ENCODE results near the gene EOMES.
"Not testable (repeated sequence)": the region's sequence is repeated elsewhere in the genome, so short reads cannot be mapped to it uniquely, and the experiment has no call there.

EOMES gene

GRCh38 chr3:27721717-27722564, at the start of gene EOMES:
Gene EOMES, minus strand, starts transcription at chr3:27722323. Its CDS starts 29 bp downstream, at chr3:27722294.
- H3K27ac ChIP-seq, result peak within 1 kb of the TSS in 8 of 21 experiments; percentile 24 to 81 (median 49)
- peak within 1 kb of the TSS; percentile 22 to 47 (median 28) for H3K4me3 ChIP-seq

GRCh38 chr3:27770384-27770783, 48.3 kb upstream of the EOMES start:
- H3K4me3 ChIP-seq, H3K27ac ChIP-seq: not testable (repeated sequence)

GRCh38 chr3:27767000-27767399, 44.9 kb upstream of the EOMES start:
- Histone ChIP-seq H3K4me3 (no peak overlapping the region), H3K27ac (no peak overlapping the region)

GRCh38 chr3:27758083-27758482, 36.0 kb upstream of the EOMES start:
- Histone ChIP-seq H3K4me3 (no peak overlapping the region), H3K27ac (peak overlapping the region in 1 of 21 experiments; percentile 59)

- no peak overlapping the region for H3K27ac ChIP-seq
- no peak overlapping the region for H3K4me3 ChIP-seq
Observed at GRCh38 chr3:27756877-27757276, 34.8 kb upstream of the EOMES start.

- no peak overlapping the region for H3K27ac ChIP-seq
- H3K4me3 ChIP-seq, result no peak overlapping the region
Observed at GRCh38 chr3:27752926-27753325, 30.8 kb upstream of the EOMES start.

GRCh38 chr3:27749643-27750042, 27.5 kb upstream of the EOMES start:
- Histone ChIP-seq H3K27ac (no peak overlapping the region), H3K4me3 (no peak overlapping the region)

GRCh38 chr3:27746838-27747237, 24.7 kb upstream of the EOMES start:
- no peak overlapping the region for H3K27ac ChIP-seq
- no peak overlapping the region for H3K4me3 ChIP-seq

GRCh38 chr3:27740854-27741253, 18.7 kb upstream of the EOMES start:
- no peak overlapping the region for H3K4me3 ChIP-seq
- no peak overlapping the region for H3K27ac ChIP-seq

GRCh38 chr3:27737091-27737490, 15.0 kb upstream of the EOMES start:
- H3K4me3 ChIP-seq, result no peak overlapping the region
- no peak overlapping the region for H3K27ac ChIP-seq

- Histone ChIP-seq H3K4me3 (no peak overlapping the region), H3K27ac (no peak overlapping the region)
Observed at GRCh38 chr3:27730774-27731659, 8.9 kb upstream of the EOMES start.

GRCh38 chr3:27729748-27730611, 7.9 kb upstream of the EOMES start:
- peak overlapping the region in 1 of 7 experiments; percentile 12 for H3K4me3 ChIP-seq
- H3K27ac ChIP-seq, result no peak overlapping the region

GRCh38 chr3:27729325-27729724, 7.2 kb upstream of the EOMES start:
- no peak overlapping the region for H3K27ac ChIP-seq
- no peak overlapping the region for H3K4me3 ChIP-seq

- no peak overlapping the region for H3K4me3 ChIP-seq
- no peak overlapping the region for H3K27ac ChIP-seq
Observed at GRCh38 chr3:27728195-27729087, 6.3 kb upstream of the EOMES start.

- Histone ChIP-seq H3K27ac (no peak overlapping the region), H3K4me3 (no peak overlapping the region)
Observed at GRCh38 chr3:27726240-27726639, 4.1 kb upstream of the EOMES start.

- no peak overlapping the region for H3K27ac ChIP-seq
- no peak overlapping the region for H3K4me3 ChIP-seq
Observed at GRCh38 chr3:27724459-27725197, 2.5 kb upstream of the EOMES start.

- Histone ChIP-seq H3K4me3 (peak overlapping the region in 2 of 7 experiments; percentile 10 to 15), H3K27ac (no peak overlapping the region)
Observed at GRCh38 chr3:27723815-27724458, 1.8 kb upstream of the EOMES start.

- Histone ChIP-seq H3K4me3 (peak overlapping the region in 2 of 7 experiments; percentile 10 to 15), H3K27ac (no peak overlapping the region)
Observed at GRCh38 chr3:27723456-27723814, 1.3 kb upstream of the EOMES start.

Measured in skin epidermis (tissue), 12 donors.